ENCODE measurements around the gene PIK3R2. TPM values are rescaled to one million over a fixed set of nuclear protein-coding genes. Genes with fewer than 3 reads are reported as not detected.

PIK3R2 gene
- total RNA-seq, 1 experiment from 2014 or later, result 42.8 TPM

DNA sequence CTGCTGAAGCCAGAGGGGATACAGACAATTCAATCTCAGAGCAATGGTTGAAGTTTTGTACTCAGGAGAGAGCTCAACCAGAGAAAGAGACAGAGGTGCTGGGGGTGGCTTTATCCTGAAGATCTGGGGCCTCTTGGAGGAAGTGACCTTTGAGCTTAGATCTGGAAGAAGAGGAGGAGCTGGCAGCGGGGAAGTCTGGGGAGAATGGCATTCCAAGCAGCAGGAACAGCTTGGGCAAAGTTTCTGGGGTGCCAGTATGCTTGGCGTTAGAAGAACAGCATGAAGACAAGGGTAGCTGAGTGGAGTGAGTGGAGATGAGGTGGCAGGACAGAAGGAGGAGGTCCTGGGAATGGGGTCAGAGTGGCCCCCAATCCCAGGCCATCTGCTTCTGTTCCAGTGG is 44.1 kb upstream of the PIK3R2 start:
- Histone ChIP-seq H3K4me2 (ENCODE audit: insufficient read depth, insufficient read length, low read length) (no peak overlapping the region), H2BK12ac (ENCODE audit: insufficient read length, low read depth, low read length) (no peak overlapping the region), H3K79me2 (ENCODE audit: insufficient read depth, low read length) (no peaks in the 10 kb centered on the region), H4K20me1 (ENCODE audit: control insufficient read depth, insufficient read depth, insufficient read length) (no peaks in the 10 kb centered on the region), H3K23ac (ENCODE audit: insufficient read length, low read depth, low read length) (no peak overlapping the region), H3K56ac (ENCODE audit: insufficient read length, low read depth, low read length) (no peak overlapping the region), H4K5ac (ENCODE audit: insufficient read length, low read depth, low read length) (no peak overlapping the region), H3K4me1 (ENCODE audit: insufficient read depth, low read length) (no peaks in the 10 kb centered on the region), H2BK5ac (ENCODE audit: insufficient read length, low read length) (no peak overlapping the region), H3K4ac (ENCODE audit: low read depth, low read length) (no peak overlapping the region), H3K14ac (ENCODE audit: insufficient read depth, low read length) (no peak overlapping the region), H2BK15ac (ENCODE audit: low read depth, low read length) (no peak overlapping the region), H3K9me3 (ENCODE audit: control insufficient read depth, low read depth, low read length) (no peaks in the 10 kb centered on the region), H2BK20ac (ENCODE audit: low read depth, low read length, poor library complexity, severe bottlenecking) (no peak overlapping the region), H4K8ac (replicated peaks; ENCODE audit: insufficient read length, low read depth, low read length) (no peak overlapping the region), H2BK120ac (ENCODE audit: low read depth, low read length, poor library complexity, severe bottlenecking) (no peak overlapping the region), H2AFZ (ENCODE audit: low read length) (no peak overlapping the region), H3K18ac (ENCODE audit: insufficient read length, low read depth, low read length) (no peak overlapping the region), H3K79me1 (ENCODE audit: insufficient read depth, low read depth, low read length, poor library complexity, severe bottlenecking) (no peaks in the 10 kb centered on the region), H3K27me3 (ENCODE audit: insufficient read depth, low read length) (no peaks in the 10 kb centered on the region; the same call in 1 of the 2 replicates), H2AK5ac (ENCODE audit: insufficient read length, low read length) (no peak overlapping the region), H3K23me2 (ENCODE audit: insufficient read length, low read depth, low read length, poor library complexity, severe bottlenecking) (peaks cover 16% of the 10 kb centered on the region), H3K9ac (ENCODE audit: extremely low read depth, insufficient read length, low read length) (no peak overlapping the region), H3T11ph (ENCODE audit: low read length) (no peak overlapping the region), H3K27ac (ENCODE audit: insufficient read length, low read depth, low read length) (no peak overlapping the region), H4K91ac (ENCODE audit: insufficient read length, low read depth, low read length) (no peak overlapping the region)
- DNase-seq, result no peak
- TF ChIP-seq, protein P1, sequence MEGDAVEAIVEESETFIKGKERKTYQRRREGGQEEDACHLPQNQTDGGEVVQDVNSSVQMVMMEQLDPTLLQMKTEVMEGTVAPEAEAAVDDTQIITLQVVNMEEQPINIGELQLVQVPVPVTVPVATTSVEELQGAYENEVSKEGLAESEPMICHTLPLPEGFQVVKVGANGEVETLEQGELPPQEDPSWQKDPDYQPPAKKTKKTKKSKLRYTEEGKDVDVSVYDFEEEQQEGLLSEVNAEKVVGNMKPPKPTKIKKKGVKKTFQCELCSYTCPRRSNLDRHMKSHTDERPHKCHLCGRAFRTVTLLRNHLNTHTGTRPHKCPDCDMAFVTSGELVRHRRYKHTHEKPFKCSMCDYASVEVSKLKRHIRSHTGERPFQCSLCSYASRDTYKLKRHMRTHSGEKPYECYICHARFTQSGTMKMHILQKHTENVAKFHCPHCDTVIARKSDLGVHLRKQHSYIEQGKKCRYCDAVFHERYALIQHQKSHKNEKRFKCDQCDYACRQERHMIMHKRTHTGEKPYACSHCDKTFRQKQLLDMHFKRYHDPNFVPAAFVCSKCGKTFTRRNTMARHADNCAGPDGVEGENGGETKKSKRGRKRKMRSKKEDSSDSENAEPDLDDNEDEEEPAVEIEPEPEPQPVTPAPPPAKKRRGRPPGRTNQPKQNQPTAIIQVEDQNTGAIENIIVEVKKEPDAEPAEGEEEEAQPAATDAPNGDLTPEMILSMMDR (conservative IDR thresholded peaks at IDR 0.05), result no peak
- Mint-ChIP-seq H3K27me3 (ENCODE audit: low read depth) (peaks cover 22% of the 10 kb centered on the region), H3K36me3 (ENCODE audit: insufficient read depth in 1 of 3, low read depth in 3 of 3) (no peaks in the 10 kb centered on the region; a peak in 1 of 7 replicates), H3K9me3 (no peaks in the 10 kb centered on the region), H3K27ac (no peak overlapping the region), H3K4me1 (peaks cover 15 to 24% of the 10 kb centered on the region in 2 experiments), H3K4me3 (peak overlapping the region; percentile 72 to 85)
- WGBS (ENCODE audit: extremely low coverage, insufficient read length, low lambda C conversion rate), result no CpG with 5 or more reads among the region's 2 CpGs

All from H9 (cell line).